ENCODE measurements around the gene ENTREP3.

DNA sequence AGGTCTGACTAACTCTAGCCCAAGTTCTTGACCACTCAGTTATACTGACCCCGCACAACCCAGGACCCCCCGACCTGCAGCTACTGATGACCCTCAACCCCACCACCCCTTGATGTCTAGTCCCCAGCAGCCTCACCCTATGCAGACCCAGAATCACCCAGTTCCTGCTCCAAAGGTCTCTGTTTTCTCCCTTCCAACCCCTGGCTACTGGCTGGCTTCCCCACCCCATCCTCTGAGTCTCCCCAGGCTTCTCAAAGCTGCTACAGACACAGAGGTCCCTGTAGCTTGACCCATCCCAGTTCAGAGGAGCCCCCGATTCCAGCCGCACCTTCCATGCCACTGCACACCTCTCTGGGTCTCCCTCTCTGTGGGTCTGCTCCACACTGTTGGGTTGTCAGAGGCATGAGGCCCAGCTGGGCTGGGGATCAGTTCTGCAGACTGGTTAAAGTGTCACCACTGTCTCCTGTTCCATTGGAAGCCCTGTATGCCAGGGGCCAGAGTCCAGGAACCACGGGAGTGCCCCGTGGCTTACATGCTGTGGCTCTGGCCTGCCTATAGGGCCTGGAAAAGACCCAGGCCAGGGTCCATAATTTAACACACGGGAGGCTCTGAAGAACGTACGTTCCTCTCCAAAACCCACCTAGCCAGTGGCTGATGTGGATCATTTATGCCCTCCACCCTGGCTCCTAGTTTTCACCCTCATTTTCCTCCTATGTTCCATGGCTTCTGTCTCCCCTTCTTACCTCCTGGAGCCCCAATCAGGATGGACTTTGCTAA, 45.5 kb upstream of the ENTREP3 start:
- no peak for TF ChIP-seq CTCF (IDR thresholded peaks at IDR 0.05; ENCODE audit: borderline replicate concordance, extremely low read depth, low read length, poor library complexity, severe bottlenecking)
- TF ChIP-seq EZH2 (IDR thresholded peaks at IDR 0.05; ENCODE audit: borderline replicate concordance, low read depth, low read length, severe bottlenecking), result no peak

Data from DND-41 (cell line).